ENCODE results near the gene FDX2. TPM values are rescaled to one million over a fixed set of nuclear protein-coding genes. Genes with fewer than 3 reads are reported as not detected.
A peak's percentile ranks its signal among the peaks of the same experiment; 100 is the strongest.

FDX2 gene
- total and polyA plus RNA-seq, 2 of the 13 experiments (the other 11 are each of a cell fraction or from before 2014, with no cell fraction given) = 21.0 to 24.7 TPM

DNA sequence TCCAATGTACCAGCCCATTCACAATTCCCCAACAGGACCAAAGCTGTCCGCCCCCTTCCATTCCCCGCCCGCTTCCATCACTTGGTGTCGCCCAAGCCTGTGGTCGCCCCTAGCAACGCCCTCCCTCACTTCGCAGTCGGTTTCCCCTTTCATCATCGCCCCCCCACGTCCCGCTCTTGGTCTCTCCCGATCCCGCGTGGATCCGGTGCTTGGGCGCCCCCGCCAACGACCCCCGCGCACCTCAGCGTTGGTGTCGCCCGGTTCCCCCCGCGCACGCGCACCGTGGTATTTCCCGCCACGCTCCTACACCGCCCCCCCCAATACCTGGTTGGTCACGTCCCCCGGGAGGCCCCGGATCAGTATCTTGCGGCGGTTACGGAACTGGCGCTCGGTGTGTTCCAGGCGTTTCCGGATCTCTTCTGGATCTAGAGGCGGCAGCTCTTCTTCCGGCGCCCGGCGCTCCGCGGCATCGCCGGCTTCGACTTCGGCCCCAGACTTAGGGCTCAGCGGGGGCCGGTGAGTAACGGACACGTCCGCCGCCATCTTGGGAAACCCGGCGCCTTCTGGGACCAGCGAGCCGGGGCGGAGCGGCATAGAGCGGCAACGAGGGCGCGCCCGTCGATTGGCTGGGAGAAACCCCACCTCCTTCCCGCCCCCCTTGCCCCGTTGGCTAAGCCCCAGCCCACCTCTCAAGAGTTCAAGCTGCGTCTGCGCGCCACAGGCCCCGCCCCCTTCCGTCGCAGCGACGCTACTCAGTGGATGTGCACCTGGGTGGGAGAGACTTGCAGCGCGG, 17.3 kb upstream of the FDX2 start, which contains the start of gene RAVER1 (continued):
- peak; percentile 48; the same call in 1 of the 2 replicates for TF ChIP-seq ZNF616 (CRISPR knock-in tag; IDR thresholded peaks at IDR 0.05; ENCODE audit: low read depth)
- no peak; the same call in 1 of the 2 replicates for TF ChIP-seq PITX1 (CRISPR knock-in tag; IDR thresholded peaks at IDR 0.05)
- TF ChIP-seq, protein P1, sequence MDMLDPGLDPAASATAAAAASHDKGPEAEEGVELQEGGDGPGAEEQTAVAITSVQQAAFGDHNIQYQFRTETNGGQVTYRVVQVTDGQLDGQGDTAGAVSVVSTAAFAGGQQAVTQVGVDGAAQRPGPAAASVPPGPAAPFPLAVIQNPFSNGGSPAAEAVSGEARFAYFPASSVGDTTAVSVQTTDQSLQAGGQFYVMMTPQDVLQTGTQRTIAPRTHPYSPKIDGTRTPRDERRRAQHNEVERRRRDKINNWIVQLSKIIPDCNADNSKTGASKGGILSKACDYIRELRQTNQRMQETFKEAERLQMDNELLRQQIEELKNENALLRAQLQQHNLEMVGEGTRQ (IDR thresholded peaks at IDR 0.05; ENCODE audit: low read depth, low read length) = no peak
- TF ChIP-seq, protein P1 (CRISPR knock-in tag; IDR thresholded peaks at IDR 0.05; ENCODE audit: borderline replicate concordance) = peak; percentile 25; the same call in 1 of the 2 replicates
- peak; percentile 64 for TF ChIP-seq ATF7 (IDR thresholded peaks at IDR 0.05)
- TF ChIP-seq ATF7 (CRISPR knock-in tag; IDR thresholded peaks at IDR 0.05) = peak; percentile 38; the same call in 1 of the 2 replicates
- no peak; the same call in 1 of the 2 replicates for TF ChIP-seq ZNF558 (CRISPR knock-in tag; IDR thresholded peaks at IDR 0.05; ENCODE audit: borderline replicate concordance)
- TF ChIP-seq ZNF563 (CRISPR knock-in tag; IDR thresholded peaks at IDR 0.05) = peak; percentile 21; the same call in 1 of the 2 replicates
- no peak for TF ChIP-seq FOXM1 (CRISPR knock-in tag; IDR thresholded peaks at IDR 0.05)
- TF ChIP-seq GTF3A (CRISPR knock-in tag; conservative IDR thresholded peaks at IDR 0.05) = no peak
- TF ChIP-seq SP4 (CRISPR knock-in tag; IDR thresholded peaks at IDR 0.05) = peak; percentile 67; the same call in 1 of the 2 replicates
- no peak for TF ChIP-seq ZNF335 (CRISPR knock-in tag; IDR thresholded peaks at IDR 0.05)
- TF ChIP-seq, protein P2, sequence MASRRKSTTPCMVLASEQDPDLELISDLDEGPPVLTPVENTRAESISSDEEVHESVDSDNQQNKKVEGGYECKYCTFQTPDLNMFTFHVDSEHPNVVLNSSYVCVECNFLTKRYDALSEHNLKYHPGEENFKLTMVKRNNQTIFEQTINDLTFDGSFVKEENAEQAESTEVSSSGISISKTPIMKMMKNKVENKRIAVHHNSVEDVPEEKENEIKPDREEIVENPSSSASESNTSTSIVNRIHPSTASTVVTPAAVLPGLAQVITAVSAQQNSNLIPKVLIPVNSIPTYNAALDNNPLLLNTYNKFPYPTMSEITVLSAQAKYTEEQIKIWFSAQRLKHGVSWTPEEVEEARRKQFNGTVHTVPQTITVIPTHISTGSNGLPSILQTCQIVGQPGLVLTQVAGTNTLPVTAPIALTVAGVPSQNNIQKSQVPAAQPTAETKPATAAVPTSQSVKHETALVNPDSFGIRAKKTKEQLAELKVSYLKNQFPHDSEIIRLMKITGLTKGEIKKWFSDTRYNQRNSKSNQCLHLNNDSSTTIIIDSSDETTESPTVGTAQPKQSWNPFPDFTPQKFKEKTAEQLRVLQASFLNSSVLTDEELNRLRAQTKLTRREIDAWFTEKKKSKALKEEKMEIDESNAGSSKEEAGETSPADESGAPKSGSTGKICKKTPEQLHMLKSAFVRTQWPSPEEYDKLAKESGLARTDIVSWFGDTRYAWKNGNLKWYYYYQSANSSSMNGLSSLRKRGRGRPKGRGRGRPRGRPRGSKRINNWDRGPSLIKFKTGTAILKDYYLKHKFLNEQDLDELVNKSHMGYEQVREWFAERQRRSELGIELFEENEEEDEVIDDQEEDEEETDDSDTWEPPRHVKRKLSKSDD (CRISPR knock-in tag; IDR thresholded peaks at IDR 0.05; ENCODE audit: low read depth) = no peak
- peak; percentile 81 for TF ChIP-seq ZNF138 (CRISPR knock-in tag; IDR thresholded peaks at IDR 0.05; ENCODE audit: low read depth)
- peak; percentile 42; the same call in 1 of the 2 replicates for TF ChIP-seq ZNF768 (CRISPR knock-in tag; IDR thresholded peaks at IDR 0.05)
- TF ChIP-seq, protein P3, sequence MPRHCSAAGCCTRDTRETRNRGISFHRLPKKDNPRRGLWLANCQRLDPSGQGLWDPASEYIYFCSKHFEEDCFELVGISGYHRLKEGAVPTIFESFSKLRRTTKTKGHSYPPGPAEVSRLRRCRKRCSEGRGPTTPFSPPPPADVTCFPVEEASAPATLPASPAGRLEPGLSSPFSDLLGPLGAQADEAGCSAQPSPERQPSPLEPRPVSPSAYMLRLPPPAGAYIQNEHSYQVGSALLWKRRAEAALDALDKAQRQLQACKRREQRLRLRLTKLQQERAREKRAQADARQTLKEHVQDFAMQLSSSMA (CRISPR knock-in tag; IDR thresholded peaks at IDR 0.05) = no peak
- TF ChIP-seq ZNF24 (IDR thresholded peaks at IDR 0.05) = no peak
- TF ChIP-seq GATA4 (IDR thresholded peaks at IDR 0.05; ENCODE audit: borderline replicate concordance, low read depth) = no peak
- peak; percentile 57; the same call in 1 of the 2 replicates for TF ChIP-seq NRL (CRISPR knock-in tag; IDR thresholded peaks at IDR 0.05; ENCODE audit: borderline replicate concordance)
- 0 out of 2 replicates have a peak, but pooled peaks have one; percentile 47 for TF ChIP-seq ZNF136 (CRISPR knock-in tag; IDR thresholded peaks at IDR 0.05; ENCODE audit: low read depth)
- no peak for TF ChIP-seq ZNF790 (CRISPR knock-in tag; IDR thresholded peaks at IDR 0.05; ENCODE audit: borderline replicate concordance)
- no peak for TF ChIP-seq MATR3 (CRISPR knock-in tag; IDR thresholded peaks at IDR 0.05)
- TF ChIP-seq, protein P4, sequence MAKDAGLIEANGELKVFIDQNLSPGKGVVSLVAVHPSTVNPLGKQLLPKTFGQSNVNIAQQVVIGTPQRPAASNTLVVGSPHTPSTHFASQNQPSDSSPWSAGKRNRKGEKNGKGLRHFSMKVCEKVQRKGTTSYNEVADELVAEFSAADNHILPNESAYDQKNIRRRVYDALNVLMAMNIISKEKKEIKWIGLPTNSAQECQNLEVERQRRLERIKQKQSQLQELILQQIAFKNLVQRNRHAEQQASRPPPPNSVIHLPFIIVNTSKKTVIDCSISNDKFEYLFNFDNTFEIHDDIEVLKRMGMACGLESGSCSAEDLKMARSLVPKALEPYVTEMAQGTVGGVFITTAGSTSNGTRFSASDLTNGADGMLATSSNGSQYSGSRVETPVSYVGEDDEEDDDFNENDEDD (CRISPR knock-in tag; IDR thresholded peaks at IDR 0.05; ENCODE audit: borderline replicate concordance) = no peak
- no peak for TF ChIP-seq KDM4B (CRISPR knock-in tag; IDR thresholded peaks at IDR 0.05)
